ENCODE measurements around the gene GJA3. TPM values are rescaled to one million over a fixed set of nuclear protein-coding genes. Genes with fewer than 3 reads are reported as not detected.

Gene GJA3
- total RNA-seq, 1 donor, result under 0.01 TPM

- Histone ChIP-seq H4K20me1 (ENCODE audit: insufficient read depth, low read length) (no peaks in the 10 kb centered on the region), H3K4me3 (ENCODE audit: insufficient read depth, low read length) (no peak overlapping the region), H3K4me1 (ENCODE audit: insufficient read depth, low read length) (no peaks in the 10 kb centered on the region), H3K79me2 (ENCODE audit: insufficient read depth, low read length) (no peaks in the 10 kb centered on the region), H3K36me3 (ENCODE audit: insufficient read depth, low read length) (no peaks in the 10 kb centered on the region), H3K27me3 (ENCODE audit: insufficient read depth, low read length) (peaks cover 83% of the 10 kb centered on the region), H3K4me2 (ENCODE audit: insufficient read depth, low read length) (no peak overlapping the region), H3K27ac (ENCODE audit: low read depth, low read length) (no peak overlapping the region), H3K9me3 (ENCODE audit: low read depth, low read length) (no peaks in the 10 kb centered on the region), H2AFZ (ENCODE audit: low read length) (no peak overlapping the region)
- no peak for TF ChIP-seq CTCF (IDR thresholded peaks at IDR 0.05; ENCODE audit: extremely low read depth, low read depth, low read length)
- no peak for DNase-seq (ENCODE audit: insufficient read length, low spot score, missing footprints)
Observed at GRCh38 chr13:20142927-20143480, 17.8 kb downstream of the GJA3 start.

GRCh38 chr13:20142023-20142926 is 18.6 kb downstream of the GJA3 start:
- H3K4me1 ChIP-seq (ENCODE audit: insufficient read depth, low read length), result no peaks in the 10 kb centered on the region
- no peaks in the 10 kb centered on the region for H4K20me1 ChIP-seq (ENCODE audit: insufficient read depth, low read length)
- H3K79me2 ChIP-seq (ENCODE audit: insufficient read depth, low read length), result no peaks in the 10 kb centered on the region
- no peak overlapping the region for H3K4me2 ChIP-seq (ENCODE audit: insufficient read depth, low read length)
- no peak for DNase-seq (ENCODE audit: insufficient read length, low spot score, missing footprints)
- H3K9me3 ChIP-seq (ENCODE audit: low read depth, low read length), result no peaks in the 10 kb centered on the region
- peaks cover 83% of the 10 kb centered on the region for H3K27me3 ChIP-seq (ENCODE audit: insufficient read depth, low read length)
- no peaks in the 10 kb centered on the region for H3K36me3 ChIP-seq (ENCODE audit: insufficient read depth, low read length)
- H3K4me3 ChIP-seq (ENCODE audit: insufficient read depth, low read length), result no peak overlapping the region
- H3K27ac ChIP-seq (ENCODE audit: low read depth, low read length), result no peak overlapping the region
- no peak overlapping the region for H2AFZ ChIP-seq (ENCODE audit: low read length)
- no peak for TF ChIP-seq CTCF (IDR thresholded peaks at IDR 0.05; ENCODE audit: extremely low read depth, low read depth, low read length)

- no peak for TF ChIP-seq CTCF (IDR thresholded peaks at IDR 0.05; ENCODE audit: extremely low read depth, low read depth, low read length)
- Histone ChIP-seq H2AFZ (ENCODE audit: low read length) (no peak overlapping the region), H3K27ac (ENCODE audit: low read depth, low read length) (no peak overlapping the region), H3K79me2 (ENCODE audit: insufficient read depth, low read length) (no peaks in the 10 kb centered on the region), H3K4me3 (ENCODE audit: insufficient read depth, low read length) (no peak overlapping the region), H3K4me1 (ENCODE audit: insufficient read depth, low read length) (no peaks in the 10 kb centered on the region), H3K36me3 (ENCODE audit: insufficient read depth, low read length) (no peaks in the 10 kb centered on the region), H3K4me2 (ENCODE audit: insufficient read depth, low read length) (no peak overlapping the region), H3K9me3 (ENCODE audit: low read depth, low read length) (no peaks in the 10 kb centered on the region), H3K27me3 (ENCODE audit: insufficient read depth, low read length) (peaks cover 85% of the 10 kb centered on the region), H4K20me1 (ENCODE audit: insufficient read depth, low read length) (no peaks in the 10 kb centered on the region)
- DNase-seq (ENCODE audit: insufficient read length, low spot score, missing footprints), result no peak
Observed at GRCh38 chr13:20141238-20142022, 19.4 kb downstream of the GJA3 start.
